SIG-M5 treated with dmso at 0.1 percent for 504 hours (cell line): Measurements from ENCODE around the gene ADIPOR2.
"Not testable (repeated sequence)": the region's sequence is repeated elsewhere in the genome, so short reads cannot be mapped to it uniquely, and the experiment has no call there.

ENCODE experiments used
- DNase-seq: peaks from one replicate; lab custom pipeline; 2025; ENCODE audit not compliant: unreplicated experiment; lab: John Stamatoyannopoulos, UW

ADIPOR2 gene

GRCh38 chr12:1731019-1731687 lies 40.3 kb downstream of the ADIPOR2 start:
- DNase-seq = no peak

DNA sequence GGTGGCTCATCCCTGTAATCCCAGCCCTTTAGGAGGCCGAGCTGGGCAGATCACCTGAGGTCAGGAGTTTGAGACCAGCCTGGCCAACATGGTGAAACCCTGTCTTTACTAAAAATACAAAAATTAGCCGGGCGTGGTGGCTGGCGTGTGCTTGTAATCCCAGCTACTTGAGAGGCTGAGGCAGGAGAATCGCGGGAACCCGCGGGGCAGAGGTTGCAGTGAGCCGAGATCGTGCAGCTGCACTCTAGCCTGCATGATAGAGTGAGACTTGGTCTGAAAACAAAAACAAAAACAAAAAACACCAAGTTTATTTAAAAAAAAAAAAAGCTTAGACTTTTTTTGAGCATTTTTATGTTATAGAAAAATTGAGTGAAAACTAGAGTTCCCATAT lies 40.8 kb downstream of the ADIPOR2 start:
- DNase-seq = not testable (repeated sequence)

DNA sequence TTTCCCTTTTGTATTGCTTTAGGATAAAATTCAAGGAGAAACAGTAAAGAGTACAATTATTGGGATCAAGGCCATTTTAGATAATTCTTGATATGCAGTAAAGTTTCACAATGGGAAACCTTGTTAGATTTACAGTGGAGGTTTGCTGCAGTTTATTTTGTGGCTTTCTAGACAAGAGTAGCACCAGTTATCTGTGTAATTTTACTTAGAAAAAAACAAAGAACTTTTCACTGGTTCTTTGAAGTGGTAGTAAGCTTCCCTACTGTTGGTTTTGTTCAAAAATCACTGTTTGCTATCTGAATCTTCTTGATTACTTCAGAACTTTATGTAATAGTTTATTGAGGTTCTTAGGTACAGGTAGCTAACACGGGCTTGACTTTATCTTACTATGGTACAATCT lies 42.0 kb downstream of the ADIPOR2 start:
- no peak for DNase-seq

DNA sequence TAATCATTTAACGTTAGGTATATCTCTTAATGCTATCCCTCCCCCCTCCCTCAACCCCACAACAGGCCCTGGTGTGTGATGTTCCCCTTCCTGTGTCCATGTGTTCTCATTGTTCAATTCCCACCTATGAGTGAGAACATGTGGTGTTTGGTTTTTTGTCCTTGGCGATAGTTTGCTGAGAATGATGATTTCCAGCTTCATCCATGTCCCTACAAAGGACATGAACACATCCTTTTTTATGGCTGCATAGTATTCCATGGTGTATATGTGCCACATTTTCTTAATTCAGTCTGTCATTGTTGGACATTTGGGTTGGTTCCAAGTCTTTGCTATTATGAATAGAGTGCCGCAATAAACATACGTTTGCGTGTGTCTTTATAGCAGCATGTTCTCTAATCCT lies 42.8 kb downstream of the ADIPOR2 start:
- not testable (repeated sequence) for DNase-seq

DNA sequence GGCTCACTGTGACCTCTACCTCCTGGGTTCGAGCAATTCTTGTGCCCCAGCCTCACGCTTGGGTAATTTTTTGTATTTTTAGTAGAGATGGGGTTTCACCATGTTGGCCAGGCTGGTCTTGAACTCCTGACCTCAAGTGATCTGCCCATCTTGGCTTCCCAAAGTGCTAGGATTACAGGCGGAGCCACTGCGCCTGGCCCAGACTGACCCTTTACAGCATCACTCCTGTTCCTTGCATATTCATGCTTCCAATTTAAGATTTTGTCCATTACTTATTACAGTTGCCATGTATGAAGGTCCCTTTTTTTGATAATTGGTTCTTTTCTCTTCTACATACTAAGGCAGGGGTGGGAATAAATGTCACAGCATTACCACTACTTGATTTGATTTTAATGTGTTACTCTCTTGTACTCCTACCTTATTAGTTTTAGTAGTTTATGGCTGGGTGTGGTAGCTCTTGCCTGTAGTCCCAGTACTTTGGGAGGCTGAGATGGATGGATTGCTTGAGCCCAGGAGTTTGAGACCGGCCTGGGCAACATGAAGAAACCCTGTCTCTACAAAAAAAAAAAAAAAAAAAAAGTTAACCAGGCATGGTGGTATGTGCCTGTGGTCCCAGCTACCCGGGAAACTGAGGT lies 46.9 kb downstream of the ADIPOR2 start:
- no peak for DNase-seq

- no peak for DNase-seq
These were observed 47.6 kb downstream of the ADIPOR2 start for GRCh38 chr12:1738446-1738845.

DNA sequence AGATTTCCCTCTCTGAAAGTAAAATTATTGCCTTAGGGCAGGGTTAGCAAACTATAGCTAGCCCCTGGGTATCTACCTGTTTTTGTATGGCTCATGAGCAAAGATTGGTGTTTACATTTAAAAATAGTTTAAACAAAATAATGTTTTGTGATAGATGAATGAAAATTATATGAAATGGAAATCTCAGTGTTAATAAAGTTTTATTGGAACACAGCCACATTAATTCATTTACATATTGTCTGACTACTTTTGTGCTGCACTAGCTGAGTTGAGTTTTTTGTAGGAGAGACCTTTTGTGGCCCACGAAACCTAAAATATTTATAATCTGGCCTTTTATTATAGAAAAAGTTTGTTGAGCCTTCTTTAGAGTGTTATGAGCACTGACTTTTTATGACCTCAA lies 48.5 kb downstream of the ADIPOR2 start:
- no peak for DNase-seq

GRCh38 chr12:1740161-1740948 lies 49.5 kb downstream of the ADIPOR2 start:
- peak; percentile 16 for DNase-seq

- no peak for DNase-seq
These were observed 50.5 kb downstream of the ADIPOR2 start for GRCh38 chr12:1741154-1741949.

GRCh38 chr12:1744932-1745331 lies 54.1 kb downstream of the ADIPOR2 start:
- DNase-seq = no peak

DNA sequence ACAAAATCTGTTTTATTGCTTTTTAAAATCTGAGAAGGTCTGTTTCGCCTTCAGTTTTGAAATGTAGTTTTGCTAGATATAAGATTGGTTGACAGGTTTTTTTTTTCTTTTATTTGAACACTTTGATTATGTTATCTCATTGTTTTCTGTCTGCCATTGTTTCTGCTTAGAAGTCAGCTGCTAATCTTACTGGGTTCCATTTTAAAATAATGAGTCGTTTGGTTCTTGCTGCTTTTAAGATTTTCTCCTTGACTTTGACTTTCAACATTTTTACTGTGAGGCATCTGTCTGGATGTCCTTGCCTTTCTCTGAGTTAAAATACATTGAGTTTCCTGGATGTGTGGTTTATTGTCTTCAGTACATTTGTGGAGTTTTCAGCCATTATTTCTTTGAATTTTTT lies 56.7 kb downstream of the ADIPOR2 start:
- DNase-seq = no peak

DNA sequence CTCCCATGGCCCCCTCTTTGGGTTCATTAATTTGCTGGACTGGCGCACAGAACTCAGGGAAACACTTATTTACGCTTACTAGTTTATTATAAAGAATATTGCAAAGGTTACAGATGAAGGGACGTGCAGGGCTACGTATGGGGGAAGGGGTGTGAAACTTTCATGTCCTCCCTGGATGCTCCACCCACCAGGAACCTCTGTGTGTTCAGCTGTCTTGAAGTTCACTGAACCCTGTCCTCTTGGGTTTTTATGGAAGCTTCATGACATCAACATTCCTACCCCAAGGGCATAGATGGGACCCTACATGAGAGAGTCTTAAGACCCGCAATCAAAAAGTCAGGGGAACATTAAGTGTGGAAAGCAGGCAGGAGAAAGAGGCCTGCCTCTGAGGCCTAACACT lies 58.1 kb downstream of the ADIPOR2 start:
- no peak for DNase-seq

DNA sequence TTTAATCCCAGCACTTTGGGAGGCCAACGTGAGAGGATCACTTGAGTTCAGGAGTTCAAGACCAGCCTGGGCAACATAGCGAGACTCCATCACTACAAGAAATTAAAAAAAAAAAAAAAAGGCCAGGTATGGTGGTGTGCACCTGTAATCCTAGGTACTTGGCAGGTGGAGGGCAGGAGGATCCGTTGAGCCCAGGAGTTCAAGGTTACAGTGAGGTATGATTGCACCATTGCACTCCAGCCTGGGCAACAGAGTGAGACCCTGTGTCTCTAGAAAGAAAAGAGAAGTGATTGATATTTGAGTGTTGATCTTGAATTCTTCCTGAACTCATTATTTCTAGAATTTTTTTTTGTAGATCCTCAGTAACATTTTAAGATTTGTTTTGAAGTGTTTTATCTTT lies 59.4 kb downstream of the ADIPOR2 start:
- DNase-seq = no peak

- no peak for DNase-seq
These were observed 67.5 kb downstream of the ADIPOR2 start for GRCh38 chr12:1758376-1758775.

GRCh38 chr12:1758887-1759286 lies 68.0 kb downstream of the ADIPOR2 start:
- no peak for DNase-seq

DNA sequence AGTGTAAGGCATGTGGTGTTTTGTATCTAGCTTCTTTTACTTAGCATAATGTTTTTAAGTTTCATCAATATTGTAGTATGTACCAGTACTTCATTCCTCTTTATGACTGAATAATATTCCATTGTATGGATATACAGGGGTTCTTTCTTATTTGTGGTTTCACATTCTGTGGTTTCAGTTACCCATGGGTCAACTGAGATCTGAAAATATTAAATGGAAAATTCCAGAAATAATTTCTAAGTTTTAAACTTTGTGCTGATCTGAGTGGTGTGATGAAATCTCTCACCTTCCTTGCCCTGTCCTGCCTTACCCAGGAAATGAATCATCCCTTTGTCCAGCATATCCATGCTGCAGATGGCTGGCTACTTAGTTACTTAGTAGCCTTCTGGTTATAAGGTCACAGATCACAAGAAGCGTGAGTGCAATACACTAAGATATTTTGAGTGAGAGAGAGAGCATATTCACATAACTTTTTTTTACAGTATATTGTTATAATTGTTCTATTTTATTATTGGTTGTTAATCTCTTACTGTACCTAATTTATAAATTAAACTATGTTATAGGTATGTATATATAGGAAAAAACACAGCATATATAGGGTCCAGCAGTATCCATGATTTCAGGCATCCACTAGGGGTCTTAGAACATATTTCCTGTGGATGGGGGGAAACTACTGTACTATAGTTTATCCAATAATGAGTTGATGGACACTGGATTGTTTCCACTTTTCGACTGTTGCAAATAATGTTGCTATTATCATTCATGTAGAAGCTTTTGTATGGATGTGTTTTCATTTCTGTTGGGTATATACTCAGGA lies 69.9 kb downstream of the ADIPOR2 start:
- DNase-seq = no peak

- DNase-seq = no peak
These were observed 71.0 kb downstream of the ADIPOR2 start for GRCh38 chr12:1761857-1762256.

- DNase-seq = no peak
These were observed 72.3 kb downstream of the ADIPOR2 start for GRCh38 chr12:1763153-1763552.

GRCh38 chr12:1766110-1766509 lies 75.2 kb downstream of the ADIPOR2 start:
- DNase-seq = no peak

DNA sequence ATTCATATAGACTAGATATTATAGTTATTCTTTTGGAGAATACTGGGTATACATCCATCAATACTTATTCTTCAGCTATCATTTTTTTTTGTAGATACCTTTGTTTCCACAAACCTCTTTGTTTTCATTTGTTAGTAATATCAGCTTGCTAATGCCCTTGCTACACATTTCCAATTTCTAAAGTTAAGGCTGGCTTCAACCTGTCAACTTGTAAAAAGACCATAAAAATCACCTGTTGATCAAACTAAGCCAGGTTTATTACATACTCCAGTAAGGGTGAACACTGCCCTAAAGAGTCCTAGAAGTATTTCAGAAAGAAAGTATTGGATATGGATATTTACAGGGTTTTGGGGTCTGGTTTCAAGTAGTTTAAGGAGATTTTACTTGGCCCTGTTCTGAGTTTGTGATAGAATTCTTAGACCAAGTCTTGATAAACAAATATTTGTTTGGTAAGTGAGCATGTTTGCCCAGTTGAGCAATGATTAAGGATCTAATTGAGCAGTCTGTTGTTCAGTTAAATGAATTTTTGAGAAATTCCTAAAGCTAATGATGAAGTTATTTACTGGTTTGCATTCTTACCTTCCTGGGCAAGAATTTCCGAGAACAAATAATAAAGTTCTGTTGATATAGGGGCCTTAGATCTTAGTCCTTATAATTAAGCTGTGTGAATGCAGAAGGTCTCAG lies 76.7 kb downstream of the ADIPOR2 start:
- DNase-seq = no peak
